Raji (cell line): ENCODE results near the gene AGBL1.

ENCODE experiments used
- POLR2A ChIP-seq: IDR thresholded peaks from 2 replicates; pipeline ENCODE4 v1.6.1; 2011; ENCODE audit warnings: low read depth, low read length, control low read depth; ENCODE audit not compliant: insufficient read depth

Gene AGBL1

GRCh38 chr15:86064326-86064725 is 15.3 kb upstream of the AGBL1 start:
- TF ChIP-seq POLR2A, result no peak

- no peak for TF ChIP-seq POLR2A
These were observed 13.4 kb upstream of the AGBL1 start for GRCh38 chr15:86066174-86066834.

GRCh38 chr15:86073281-86073680 is 6.4 kb upstream of the AGBL1 start:
- TF ChIP-seq POLR2A, result no peak

- no peak for TF ChIP-seq POLR2A
These were observed 3.2 kb upstream of the AGBL1 start for GRCh38 chr15:86076468-86076867.

- TF ChIP-seq POLR2A, result no peak
These were observed 2.6 kb upstream of the AGBL1 start for GRCh38 chr15:86077070-86077469.

- TF ChIP-seq POLR2A, result no peak
These were observed 631 bp downstream of the AGBL1 start for GRCh38 chr15:86080302-86080701.

GRCh38 chr15:86082619-86083380 is 3.1 kb downstream of the AGBL1 start:
- TF ChIP-seq POLR2A, result no peak

GRCh38 chr15:86087808-86088207 is 8.1 kb downstream of the AGBL1 start:
- no peak for TF ChIP-seq POLR2A

GRCh38 chr15:86089422-86089821 is 9.8 kb downstream of the AGBL1 start:
- no peak for TF ChIP-seq POLR2A

GRCh38 chr15:86101818-86102217 is 22.1 kb downstream of the AGBL1 start:
- TF ChIP-seq POLR2A, result no peak

GRCh38 chr15:86103825-86104224 is 24.2 kb downstream of the AGBL1 start:
- TF ChIP-seq POLR2A, result no peak

GRCh38 chr15:86106306-86106705 is 26.6 kb downstream of the AGBL1 start:
- no peak for TF ChIP-seq POLR2A

- TF ChIP-seq POLR2A, result no peak
These were observed 35.6 kb downstream of the AGBL1 start for GRCh38 chr15:86115145-86115801.

GRCh38 chr15:86121568-86122225 is 42.0 kb downstream of the AGBL1 start:
- TF ChIP-seq POLR2A, result no peak

GRCh38 chr15:86125775-86126174 is 46.1 kb downstream of the AGBL1 start:
- no peak for TF ChIP-seq POLR2A
